B cell (primary cell): Measurements from ENCODE around the gene COL5A1.

Experiments used
- EZH2 ChIP-seq: IDR thresholded peaks from 2 replicates; pipeline ENCODE4 v1.6.1; 2012; ENCODE audit warnings: borderline replicate concordance, low read depth, mild to moderate bottlenecking, moderate library complexity, low read length; ENCODE audit not compliant: insufficient read depth, poor library complexity, severe bottlenecking
- TF ChIP-seq, protein P1 (sequence below): fragments of 200-600 bp; IDR thresholded peaks from one replicate; pipeline ENCODE4 v1.8.0; 2022; ENCODE audit warnings: antibody characterized with exemption, mild to moderate bottlenecking

- TF ChIP-seq, protein P1, sequence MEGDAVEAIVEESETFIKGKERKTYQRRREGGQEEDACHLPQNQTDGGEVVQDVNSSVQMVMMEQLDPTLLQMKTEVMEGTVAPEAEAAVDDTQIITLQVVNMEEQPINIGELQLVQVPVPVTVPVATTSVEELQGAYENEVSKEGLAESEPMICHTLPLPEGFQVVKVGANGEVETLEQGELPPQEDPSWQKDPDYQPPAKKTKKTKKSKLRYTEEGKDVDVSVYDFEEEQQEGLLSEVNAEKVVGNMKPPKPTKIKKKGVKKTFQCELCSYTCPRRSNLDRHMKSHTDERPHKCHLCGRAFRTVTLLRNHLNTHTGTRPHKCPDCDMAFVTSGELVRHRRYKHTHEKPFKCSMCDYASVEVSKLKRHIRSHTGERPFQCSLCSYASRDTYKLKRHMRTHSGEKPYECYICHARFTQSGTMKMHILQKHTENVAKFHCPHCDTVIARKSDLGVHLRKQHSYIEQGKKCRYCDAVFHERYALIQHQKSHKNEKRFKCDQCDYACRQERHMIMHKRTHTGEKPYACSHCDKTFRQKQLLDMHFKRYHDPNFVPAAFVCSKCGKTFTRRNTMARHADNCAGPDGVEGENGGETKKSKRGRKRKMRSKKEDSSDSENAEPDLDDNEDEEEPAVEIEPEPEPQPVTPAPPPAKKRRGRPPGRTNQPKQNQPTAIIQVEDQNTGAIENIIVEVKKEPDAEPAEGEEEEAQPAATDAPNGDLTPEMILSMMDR: no peak
- TF ChIP-seq EZH2: no peak
These were observed 243.5 kb downstream of the COL5A1 start for GRCh38 chr9:134885001-134885678.
